Measurements from ENCODE around the gene CTCFL. TPM values are rescaled to one million over a fixed set of nuclear protein-coding genes. Genes with fewer than 3 reads are reported as not detected.

CTCFL gene
- total RNA-seq, 1 experiment from 2014 or later = 0.90 TPM

GRCh38 chr20:57561356-57562279 is 36.7 kb upstream of the CTCFL start:
- Histone ChIP-seq H3K4me1 (ENCODE audit: insufficient read depth, low read length, poor library complexity, severe bottlenecking) (no peaks in the 10 kb centered on the region), H3K9me3 (ENCODE audit: low read depth, low read length, poor library complexity, severe bottlenecking) (no peaks in the 10 kb centered on the region), H3K27ac (ENCODE audit: low read depth, low read length, poor library complexity, severe bottlenecking) (no peak overlapping the region), H3K4me3 (ENCODE audit: low read depth, low read length, poor library complexity, severe bottlenecking) (no peak overlapping the region), H3K27me3 (replicated peaks; ENCODE audit: insufficient read depth, low read depth, low read length, poor library complexity) (no peaks in the 10 kb centered on the region), H3K36me3 (ENCODE audit: insufficient read depth, low read length, poor library complexity, severe bottlenecking) (no peaks in the 10 kb centered on the region)
- no TSS peak for BruUV-seq (replicated peaks)
- TF ChIP-seq EZH2 (IDR thresholded peaks at IDR 0.05; ENCODE audit: borderline replicate concordance, low read depth, low read length, poor library complexity, severe bottlenecking) (no peak), CTCF (conservative IDR thresholded peaks at IDR 0.05; ENCODE audit: low read depth, low read length) (no peak)
- intact Hi-C loops (cut with micrococcal nuclease; ENCODE audit: unreplicated experiment) = no loop called here
- CTCF ChIA-PET = no interaction called here
- DNase-seq (ENCODE audit: low spot score) = no peak
- POLR2A ChIA-PET (ENCODE audit: low non-redundant PET) = no interaction called here

- POLR2A ChIA-PET (ENCODE audit: low non-redundant PET) = no interaction called here
- CTCF ChIA-PET = no interaction called here
- DNase-seq (ENCODE audit: low spot score) = no peak
- Histone ChIP-seq H3K36me3 (ENCODE audit: insufficient read depth, low read length, poor library complexity, severe bottlenecking) (no peaks in the 10 kb centered on the region), H3K9me3 (ENCODE audit: low read depth, low read length, poor library complexity, severe bottlenecking) (no peaks in the 10 kb centered on the region), H3K4me3 (ENCODE audit: low read depth, low read length, poor library complexity, severe bottlenecking) (no peak within 1 kb of the TSS), H3K27me3 (replicated peaks; ENCODE audit: insufficient read depth, low read depth, low read length, poor library complexity) (no peaks in the 10 kb centered on the region), H3K4me1 (ENCODE audit: insufficient read depth, low read length, poor library complexity, severe bottlenecking) (no peaks in the 10 kb centered on the region), H3K27ac (ENCODE audit: low read depth, low read length, poor library complexity, severe bottlenecking) (no peak within 1 kb of the TSS)
- no TSS peak for BruUV-seq (replicated peaks)
- TF ChIP-seq EZH2 (IDR thresholded peaks at IDR 0.05; ENCODE audit: borderline replicate concordance, low read depth, low read length, poor library complexity, severe bottlenecking) (no peak), CTCF (conservative IDR thresholded peaks at IDR 0.05; ENCODE audit: low read depth, low read length) (no peak)
- intact Hi-C loops (cut with micrococcal nuclease; ENCODE audit: unreplicated experiment) = no loop called here
Observed at GRCh38 chr20:57560554-57561355, 35.8 kb upstream of the CTCFL start, which contains the start of gene PCK1. PCK1 (plus strand) TSS chr20:57561110; CDS start chr20:57561412, 302 bp downstream.

GRCh38 chr20:57559658-57560553 is 35.0 kb upstream of the CTCFL start:
- no peak for TF ChIP-seq EZH2 (IDR thresholded peaks at IDR 0.05; ENCODE audit: borderline replicate concordance, low read depth, low read length, poor library complexity, severe bottlenecking)
- TF ChIP-seq CTCF (conservative IDR thresholded peaks at IDR 0.05; ENCODE audit: low read depth, low read length) = no peak
- CTCF ChIA-PET = no interaction called here
- no TSS peak for BruUV-seq (replicated peaks)
- no peak for DNase-seq (ENCODE audit: low spot score)
- Histone ChIP-seq H3K27me3 (replicated peaks; ENCODE audit: insufficient read depth, low read depth, low read length, poor library complexity) (no peaks in the 10 kb centered on the region), H3K4me1 (ENCODE audit: insufficient read depth, low read length, poor library complexity, severe bottlenecking) (no peaks in the 10 kb centered on the region), H3K9me3 (ENCODE audit: low read depth, low read length, poor library complexity, severe bottlenecking) (no peaks in the 10 kb centered on the region), H3K4me3 (ENCODE audit: low read depth, low read length, poor library complexity, severe bottlenecking) (no peak overlapping the region), H3K27ac (ENCODE audit: low read depth, low read length, poor library complexity, severe bottlenecking) (no peak overlapping the region), H3K36me3 (ENCODE audit: insufficient read depth, low read length, poor library complexity, severe bottlenecking) (no peaks in the 10 kb centered on the region)
- intact Hi-C loops (cut with micrococcal nuclease; ENCODE audit: unreplicated experiment) = no loop called here
- POLR2A ChIA-PET (ENCODE audit: low non-redundant PET) = no interaction called here

Measured in A673 (cell line).